MCF 10A (cell line): ENCODE data around the gene WDR27. TPM values are rescaled to one million over a fixed set of nuclear protein-coding genes. Genes with fewer than 3 reads are reported as not detected.
"Not testable (repeated sequence)": the region's sequence is repeated elsewhere in the genome, so short reads cannot be mapped to it uniquely, and the experiment has no call there.

ENCODE experiments used
- BruUV-seq: library from RNA; stranded (reverse); fragments of 400-500 nt; replicated peaks from 2 replicates; lab custom pipeline; 2021; lab: Mats Ljungman, UMichigan
- CTCF ChIA-PET: fragments of 300-600 bp; sonication (Branson Sonifier 250); formaldehyde crosslinking; extraction: SDS; loops from one replicate; lab custom pipeline; 2021; ENCODE audit warnings: antibody characterized with exemption, inconsistent platforms; lab: Yijun Ruan, JAX
- POLR2A ChIA-PET: fragments of 300-600, 350-650 bp; sonication (Branson Sonifier 250); formaldehyde crosslinking; extraction: SDS; loops from one replicate; lab custom pipeline; 2020; ENCODE audit warnings: antibody characterized with exemption, inconsistent platforms; lab: Yijun Ruan, JAX
- DNase-seq: peaks from one replicate; pipeline ENCODE4 v3.0.0-alpha.2; 2018; ENCODE audit not compliant: unreplicated experiment
- H3K27ac Mint-ChIP-seq: one replicate; pipeline ENCODE4 v1.8.0; 2022; ENCODE audit warnings: mild to moderate bottlenecking, low read depth, mixed read lengths; ENCODE audit not compliant: unreplicated experiment
- H3K27me3 Mint-ChIP-seq: one replicate; pipeline ENCODE4 v1.8.0; 2022; ENCODE audit warnings: mixed read lengths; ENCODE audit not compliant: insufficient read depth, unreplicated experiment
- H3K36me3 Mint-ChIP-seq: one replicate; pipeline ENCODE4 v1.8.0; 2022; ENCODE audit warnings: mild to moderate bottlenecking, moderate library complexity, mixed read lengths; ENCODE audit not compliant: insufficient read depth, unreplicated experiment
- H3K4me1 Mint-ChIP-seq: one replicate; pipeline ENCODE4 v1.8.0; 2022; ENCODE audit warnings: mixed read lengths; ENCODE audit not compliant: insufficient read depth, unreplicated experiment
- H3K4me3 Mint-ChIP-seq: one replicate; pipeline ENCODE4 v1.8.0; 2022; ENCODE audit warnings: mild to moderate bottlenecking, moderate library complexity, mixed read lengths; ENCODE audit not compliant: unreplicated experiment
- H3K9me3 Mint-ChIP-seq: one replicate; pipeline ENCODE4 v1.8.0; 2022; ENCODE audit warnings: mixed read lengths; ENCODE audit not compliant: unreplicated experiment
- intact Hi-C: fragments of 100-400 bp; cut with micrococcal nuclease; formaldehyde crosslinking; loops from 2 replicates; pipeline ENCODE4 v1.14.1; 2022
- total RNA-seq: library from RNA; stranded (reverse); gene quantifications from 2 replicates; pipeline ENCODE4 v1.2.3, GENCODE V29; 2022
- TF ChIP-seq, protein P1 (sequence below): fragments of 200-600 bp; IDR thresholded peaks from one replicate; pipeline ENCODE4 v1.8.0; 2022; ENCODE audit warnings: antibody characterized with exemption, mild to moderate bottlenecking; ENCODE audit not compliant: unreplicated experiment

WDR27 gene
- total RNA-seq, 1 experiment from 2014 or later, result 80.6 TPM

DNA sequence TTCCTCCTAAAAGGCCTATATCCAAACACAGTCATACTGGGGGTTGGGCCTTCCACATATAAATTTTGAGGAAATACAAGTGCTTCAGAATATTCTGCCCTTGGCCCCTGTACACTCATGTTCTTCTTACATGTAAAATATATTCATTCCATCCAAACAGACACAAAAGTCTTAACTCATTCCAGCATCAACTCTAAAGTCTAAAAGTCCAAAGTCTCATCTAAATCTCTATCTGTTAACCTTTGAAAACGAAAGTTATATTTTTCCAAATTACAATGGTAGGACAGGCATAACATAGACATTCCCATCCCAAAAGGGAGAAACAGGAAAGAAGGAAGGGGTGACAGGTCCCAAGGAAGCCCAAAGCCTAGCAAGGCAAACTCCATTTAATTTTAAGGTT, 232.8 kb downstream of the WDR27 start:
- no peaks in the 10 kb centered on the region for H3K36me3 Mint-ChIP-seq
- BruUV-seq, result no TSS peak
- no peaks in the 10 kb centered on the region for H3K4me1 Mint-ChIP-seq
- ChIA-PET CTCF (interaction anchor here (1.2 kb wide), 1 partner anchor 49 kb away, joined by 3 read pairs; no protein-coding TSS in a partner anchor), POLR2A (no interaction called here)
- H3K4me3 Mint-ChIP-seq, result no peak overlapping the region
- H3K27me3 Mint-ChIP-seq, result no peaks in the 10 kb centered on the region
- TF ChIP-seq, protein P1, sequence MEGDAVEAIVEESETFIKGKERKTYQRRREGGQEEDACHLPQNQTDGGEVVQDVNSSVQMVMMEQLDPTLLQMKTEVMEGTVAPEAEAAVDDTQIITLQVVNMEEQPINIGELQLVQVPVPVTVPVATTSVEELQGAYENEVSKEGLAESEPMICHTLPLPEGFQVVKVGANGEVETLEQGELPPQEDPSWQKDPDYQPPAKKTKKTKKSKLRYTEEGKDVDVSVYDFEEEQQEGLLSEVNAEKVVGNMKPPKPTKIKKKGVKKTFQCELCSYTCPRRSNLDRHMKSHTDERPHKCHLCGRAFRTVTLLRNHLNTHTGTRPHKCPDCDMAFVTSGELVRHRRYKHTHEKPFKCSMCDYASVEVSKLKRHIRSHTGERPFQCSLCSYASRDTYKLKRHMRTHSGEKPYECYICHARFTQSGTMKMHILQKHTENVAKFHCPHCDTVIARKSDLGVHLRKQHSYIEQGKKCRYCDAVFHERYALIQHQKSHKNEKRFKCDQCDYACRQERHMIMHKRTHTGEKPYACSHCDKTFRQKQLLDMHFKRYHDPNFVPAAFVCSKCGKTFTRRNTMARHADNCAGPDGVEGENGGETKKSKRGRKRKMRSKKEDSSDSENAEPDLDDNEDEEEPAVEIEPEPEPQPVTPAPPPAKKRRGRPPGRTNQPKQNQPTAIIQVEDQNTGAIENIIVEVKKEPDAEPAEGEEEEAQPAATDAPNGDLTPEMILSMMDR, result no peak
- H3K9me3 Mint-ChIP-seq, result peaks cover 4% of the 10 kb centered on the region
- intact Hi-C loops, result no loop called here
- H3K27ac Mint-ChIP-seq, result no peak overlapping the region
- no peak for DNase-seq

DNA sequence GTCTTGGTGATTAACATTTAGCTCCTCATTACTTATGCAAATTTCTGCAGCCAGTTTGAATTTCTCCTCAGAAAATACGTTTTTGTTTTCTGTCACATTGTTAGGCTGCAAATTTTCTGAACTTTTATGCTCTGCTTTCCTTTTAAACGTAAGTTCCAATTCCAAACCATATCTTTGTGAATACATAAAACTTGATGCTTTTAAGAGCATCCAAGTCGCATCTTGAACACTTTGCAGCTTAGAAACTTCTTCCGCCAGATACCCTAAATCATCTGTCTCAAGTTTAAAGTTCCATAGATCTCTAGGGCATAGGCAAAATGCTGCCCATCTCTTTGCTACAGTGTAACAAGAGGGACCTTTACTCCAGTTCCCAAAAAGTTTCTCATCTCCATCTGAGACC, 234.1 kb downstream of the WDR27 start:
- H3K4me1 Mint-ChIP-seq, BruUV-seq, H3K36me3 Mint-ChIP-seq, DNase-seq, intact Hi-C loops, H3K27ac Mint-ChIP-seq, H3K4me3 Mint-ChIP-seq, H3K9me3 Mint-ChIP-seq, POLR2A ChIA-PET, H3K27me3 Mint-ChIP-seq: not testable (repeated sequence)
- CTCF ChIA-PET, result interaction anchor here (0.7 kb wide), 1 partner anchor 13 kb away, joined by 3 read pairs; no protein-coding TSS in a partner anchor

DNA sequence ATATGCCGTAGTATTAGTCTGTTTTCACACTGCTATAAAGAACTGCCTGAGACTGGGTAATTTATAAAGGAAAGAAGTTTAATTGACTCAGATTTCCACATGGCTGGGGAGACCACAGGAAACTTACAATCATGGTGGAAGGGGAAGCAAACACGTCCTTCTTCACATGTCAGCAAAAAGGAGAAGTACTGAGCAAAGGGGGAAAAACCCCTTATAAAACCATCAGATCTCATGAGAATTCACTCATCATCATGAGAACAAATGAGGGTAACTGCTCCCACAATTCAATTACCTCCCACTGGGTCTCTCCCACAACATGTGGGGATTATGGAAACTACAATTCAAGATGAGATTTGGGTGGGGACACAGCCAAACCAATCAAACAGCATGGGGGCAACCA, 235.6 kb downstream of the WDR27 start:
- intact Hi-C loops, BruUV-seq, DNase-seq, H3K4me3 Mint-ChIP-seq, H3K27ac Mint-ChIP-seq, H3K4me1 Mint-ChIP-seq, H3K36me3 Mint-ChIP-seq, POLR2A ChIA-PET, H3K27me3 Mint-ChIP-seq, H3K9me3 Mint-ChIP-seq: not testable (repeated sequence)
- CTCF ChIA-PET, result interaction anchor here (0.6 kb wide), 1 partner anchor 55 kb away, joined by 3 read pairs; no protein-coding TSS in a partner anchor

DNA sequence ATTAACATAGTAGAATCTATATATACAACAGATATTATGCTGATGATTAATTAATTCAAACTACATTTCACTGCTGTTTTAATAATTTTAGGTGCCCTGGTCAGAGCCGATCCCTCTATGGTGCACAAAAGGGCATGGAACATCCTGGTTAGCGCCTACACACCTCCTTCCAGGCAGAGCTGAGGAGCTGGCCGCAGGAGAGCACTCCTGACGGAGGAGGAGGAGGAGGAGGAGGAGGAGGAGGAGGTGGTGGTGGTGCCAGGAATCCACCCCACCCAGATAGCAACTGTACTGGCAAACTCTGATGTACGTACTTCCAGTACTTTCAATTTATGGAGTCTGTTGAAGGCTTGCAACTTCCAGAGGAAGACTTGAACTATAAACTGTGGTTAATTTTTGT, 244.1 kb downstream of the WDR27 start:
- BruUV-seq, result no TSS peak
- Mint-ChIP-seq H3K4me1 (no peaks in the 10 kb centered on the region), H3K4me3 (no peak overlapping the region), H3K27ac (no peak overlapping the region), H3K36me3 (no peaks in the 10 kb centered on the region), H3K9me3 (no peaks in the 10 kb centered on the region), H3K27me3 (no peaks in the 10 kb centered on the region)
- no peak for DNase-seq
- TF ChIP-seq, protein P1, result no peak
- ChIA-PET CTCF (no interaction called here), POLR2A (no interaction called here)
- intact Hi-C loops, result no loop called here

DNA sequence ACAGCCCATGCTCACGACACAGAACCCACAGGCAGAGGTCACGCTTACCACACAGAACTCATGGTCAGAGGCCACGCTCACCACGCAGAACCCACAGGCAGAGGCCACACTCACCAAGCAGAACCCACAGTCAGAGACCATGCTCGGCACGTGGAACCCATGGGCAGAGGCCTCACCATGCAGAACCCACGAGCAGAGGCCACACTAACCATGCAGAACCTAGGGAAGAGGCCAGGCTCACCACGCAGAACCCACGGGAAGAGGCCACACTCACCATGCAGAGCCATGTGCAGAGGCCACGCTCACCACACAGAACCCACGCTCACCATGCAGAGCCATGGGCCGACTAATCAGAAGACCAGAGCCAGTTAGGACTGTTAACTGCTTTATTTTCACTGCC, 245.0 kb downstream of the WDR27 start:
- Mint-ChIP-seq H3K4me1 (no peaks in the 10 kb centered on the region), H3K27ac (no peak overlapping the region), H3K9me3 (no peaks in the 10 kb centered on the region), H3K4me3 (no peak overlapping the region), H3K36me3 (no peaks in the 10 kb centered on the region), H3K27me3 (no peaks in the 10 kb centered on the region)
- no peak for DNase-seq
- BruUV-seq, result no TSS peak
- intact Hi-C loops, result no loop called here
- TF ChIP-seq, protein P1, result no peak
- ChIA-PET CTCF (no interaction called here), POLR2A (no interaction called here)
